ENCODE results near the gene PURB.

GRCh38 chr7:44891372-44891771, 6.0 kb upstream of the PURB start:
- TF ChIP-seq CTCF (conservative IDR thresholded peaks at IDR 0.05; ENCODE audit: low read length), result no peak
- TF ChIP-seq EZH2phosphoT487 (IDR thresholded peaks at IDR 0.05; ENCODE audit: borderline replicate concordance), result no peak
